ENCODE data around the gene PLEKHG1.

PLEKHG1 gene

GRCh38 chr6:150639823-150640331 lies 40.2 kb downstream of the PLEKHG1 start:
- DNase-seq (ENCODE audit: low read depth in 2 of 2): no peak

DNA sequence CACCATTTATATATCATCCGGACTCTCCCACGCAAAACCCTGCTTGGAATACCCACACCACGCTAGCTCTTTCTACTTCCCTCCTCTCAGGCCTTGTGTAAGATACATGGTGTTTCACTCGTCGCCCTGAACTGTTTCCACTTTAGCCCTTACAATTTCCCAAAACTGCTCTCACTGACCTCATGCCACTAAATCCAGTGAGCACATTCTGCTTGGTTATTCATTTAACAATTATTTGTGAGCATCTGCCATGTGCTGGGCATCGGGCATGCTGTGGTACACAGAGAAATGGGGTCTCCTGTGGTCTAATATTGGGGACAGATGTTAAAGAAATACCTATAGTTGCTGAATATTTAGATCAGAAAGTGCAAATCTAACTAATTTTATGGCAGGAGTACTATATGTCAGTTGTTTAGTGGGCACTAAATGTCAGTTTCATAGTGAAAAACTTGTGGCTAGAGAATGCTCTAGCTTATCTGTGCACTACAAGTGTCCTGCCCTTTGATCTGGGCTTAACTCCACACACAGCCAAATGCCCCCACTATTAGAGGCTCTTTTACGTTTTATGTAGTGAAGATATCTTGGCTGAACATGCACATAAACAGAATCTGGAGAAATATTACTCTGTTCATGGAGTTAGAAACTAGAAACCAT lies 41.0 kb downstream of the PLEKHG1 start:
- no peak for DNase-seq (ENCODE audit: low read depth in 2 of 2)

DNA sequence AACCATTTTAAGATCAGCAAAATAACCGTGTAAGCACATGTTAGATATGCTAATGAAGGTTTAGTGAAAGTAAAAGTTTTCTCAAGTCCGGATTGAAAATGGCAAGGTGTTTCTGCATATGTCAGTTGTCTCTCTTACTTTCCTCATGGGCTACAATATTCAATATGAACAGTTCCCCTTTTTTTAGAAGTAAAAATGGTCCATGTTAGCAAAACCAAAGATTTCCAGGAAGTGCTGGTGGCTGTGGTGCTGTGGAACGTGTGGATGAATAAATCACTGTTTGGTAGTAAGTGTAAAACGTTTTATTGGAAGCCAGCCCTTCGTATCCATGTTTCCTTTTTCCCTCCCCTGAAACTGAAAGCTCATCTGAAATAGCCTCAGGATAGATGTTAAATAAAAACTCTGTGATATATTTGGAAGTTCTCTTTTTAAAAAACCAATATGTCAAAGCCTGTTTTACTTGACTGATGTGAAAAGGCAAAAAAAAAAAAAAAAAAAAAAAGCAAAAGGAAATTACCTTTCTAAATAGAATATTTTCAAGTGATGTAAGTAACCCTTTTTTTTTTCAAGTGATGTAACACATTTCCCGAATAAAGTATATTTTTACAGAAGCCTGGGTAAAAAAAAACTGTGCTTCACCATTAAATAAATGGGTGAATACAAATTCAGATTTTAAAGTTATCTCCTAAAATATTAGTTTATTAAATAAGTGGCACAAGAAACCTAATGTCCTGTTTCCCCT lies 41.9 kb downstream of the PLEKHG1 start:
- DNase-seq (ENCODE audit: low read depth in 2 of 2): no peak

DNA sequence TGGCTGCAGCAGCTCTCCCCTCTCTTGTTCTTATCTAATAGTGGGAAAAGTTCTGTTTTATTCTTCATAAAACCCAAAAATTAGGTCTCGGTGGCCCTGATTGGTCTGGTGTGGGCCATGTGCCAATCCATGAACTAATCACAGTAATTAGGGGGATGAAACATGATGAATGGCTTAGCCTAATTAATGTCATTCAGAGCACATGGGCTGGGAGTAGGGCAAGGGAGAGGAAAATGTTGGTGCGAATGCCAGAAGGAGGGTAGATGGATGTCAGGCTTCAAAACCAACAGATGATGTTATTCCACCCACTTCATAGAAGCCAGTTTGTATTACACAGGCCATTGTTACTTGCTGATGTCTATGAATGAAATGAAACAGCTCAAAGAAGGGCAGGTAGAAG lies 46.5 kb downstream of the PLEKHG1 start:
- DNase-seq (ENCODE audit: low read depth in 2 of 2): no peak

DNA sequence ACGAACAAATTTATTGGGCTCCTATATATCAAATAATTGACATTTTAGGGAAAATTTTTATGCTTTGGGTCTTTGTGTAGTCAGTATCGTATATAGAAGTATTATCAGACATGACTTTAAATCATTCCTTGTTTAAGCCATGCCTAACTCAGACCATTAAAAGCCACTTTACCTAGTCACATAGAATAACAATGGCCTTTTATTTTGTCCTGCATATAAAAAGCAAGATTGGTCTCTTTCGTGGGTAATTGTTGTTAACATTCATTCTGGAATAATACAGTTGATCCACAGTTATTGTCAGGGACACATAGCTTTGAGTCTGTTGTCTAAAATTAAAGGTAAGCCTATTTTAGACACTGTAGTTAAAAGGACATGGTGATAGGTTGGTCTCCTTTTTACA lies 47.4 kb downstream of the PLEKHG1 start:
- DNase-seq (ENCODE audit: low read depth in 2 of 2): no peak
